ENCODE data around the gene FOXR1. TPM values are rescaled to one million over a fixed set of nuclear protein-coding genes. Genes with fewer than 3 reads are reported as not detected.
"Not testable (repeated sequence)": the region's sequence is repeated elsewhere in the genome, so short reads cannot be mapped to it uniquely, and the experiment has no call there.

Gene FOXR1
- total RNA-seq, 2 donors from 2014 or later = not detected

DNA sequence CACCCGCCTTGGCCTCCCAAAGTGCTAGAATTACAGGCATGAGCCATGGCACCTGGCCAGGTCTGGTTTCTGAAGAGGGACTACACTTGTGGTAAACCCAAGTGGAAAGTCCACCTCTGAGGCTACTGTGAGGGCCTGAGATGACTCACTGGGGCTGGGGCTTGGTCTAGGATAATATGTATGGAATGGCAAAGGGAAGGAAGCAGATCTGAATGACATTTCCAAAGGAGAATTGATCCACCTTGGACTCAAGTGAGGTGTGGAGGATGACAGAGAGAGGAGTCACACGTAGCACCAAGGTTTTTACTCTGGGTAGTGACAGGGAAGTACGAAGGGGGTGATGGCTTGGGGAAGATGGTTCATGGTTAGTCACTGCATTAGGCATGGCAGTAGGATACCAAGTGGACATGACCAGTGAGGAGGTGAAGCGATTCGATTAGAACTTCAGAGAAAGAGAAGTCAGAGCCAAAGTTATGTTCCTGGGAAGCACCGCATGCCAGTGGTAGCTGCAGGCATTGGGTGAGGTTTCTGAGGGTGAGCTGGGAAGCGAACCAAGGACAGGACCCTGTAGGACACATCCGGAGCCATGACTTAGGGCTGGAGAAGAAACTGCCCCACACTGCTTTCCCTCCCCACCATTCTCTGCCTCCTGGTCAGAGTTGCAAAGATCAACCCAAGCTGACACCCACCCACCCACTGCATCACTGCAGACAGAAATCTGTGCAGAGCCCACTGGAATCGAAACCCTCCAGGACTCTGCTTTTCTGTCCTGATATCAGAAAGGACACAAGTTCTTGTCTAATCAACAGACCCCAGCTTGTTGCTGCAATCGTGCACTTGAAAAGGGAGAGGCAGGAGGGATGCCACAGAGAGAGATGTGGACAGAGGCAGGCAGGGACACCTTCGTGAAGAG lies 32.8 kb upstream of the FOXR1 start:
- intact Hi-C loops (cut with DNase I) = loop anchor here in 1 of 2 donors (10.0 kb wide), 1 partner anchor 244 kb away; no protein-coding TSS in a partner anchor
- DNase-seq (ENCODE audit: low spot score) = no peak

- intact Hi-C loops (cut with DNase I) = loop anchor here in 1 of 2 donors (10.0 kb wide), 1 partner anchor 245 kb away; no protein-coding TSS in a partner anchor
Observed at GRCh38 chr11:118939404-118939915, 32.1 kb upstream of the FOXR1 start.

DNA sequence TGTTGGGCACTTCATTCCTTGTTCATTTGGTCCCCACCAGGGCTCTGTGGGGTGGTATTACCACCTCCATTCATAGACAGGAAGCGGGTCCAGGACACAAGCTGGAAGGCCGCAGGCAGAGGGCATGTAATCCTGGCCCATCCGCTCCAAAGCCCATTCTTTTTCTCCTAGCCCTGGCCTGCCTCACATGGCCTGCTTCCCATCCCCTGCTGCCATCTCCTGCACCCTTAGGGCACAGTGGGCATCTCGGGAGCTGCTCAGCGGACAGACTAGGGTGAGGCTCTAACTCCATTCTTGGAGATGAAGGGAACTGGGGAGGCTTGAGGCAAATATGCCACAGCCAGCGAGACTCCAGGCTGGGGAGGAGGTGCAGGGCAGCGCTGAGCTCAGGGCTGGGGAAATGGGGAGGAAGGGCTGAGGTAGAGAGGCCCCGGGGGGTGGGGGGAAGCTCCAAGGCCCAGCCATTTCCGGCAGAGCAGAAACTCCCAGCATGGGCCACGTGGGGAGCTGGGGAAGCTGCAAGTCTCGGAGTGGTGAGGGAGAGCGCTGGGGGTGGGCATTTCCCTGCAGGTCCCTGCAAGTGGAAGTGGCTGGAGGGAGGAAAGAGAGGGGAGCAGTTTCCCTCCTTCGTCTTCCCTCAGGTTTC lies 31.5 kb upstream of the FOXR1 start:
- no peak for DNase-seq (ENCODE audit: low spot score)
- intact Hi-C loops (cut with DNase I) = loop anchor here in 1 of 2 donors (10.0 kb wide), 1 partner anchor 245 kb away; no protein-coding TSS in a partner anchor

More at GRCh38 chr11:118939404-118939915, 32.1 kb upstream of the FOXR1 start:
- no peak for DNase-seq (ENCODE audit: low spot score)

GRCh38 chr11:118947091-118947490 lies 24.5 kb upstream of the FOXR1 start:
- intact Hi-C loops (cut with DNase I) = no loop called here
- DNase-seq (ENCODE audit: low spot score) = no peak

- intact Hi-C loops (cut with DNase I) = no loop called here
- no peak for DNase-seq (ENCODE audit: low spot score)
Observed at GRCh38 chr11:118948000-118948399, 23.6 kb upstream of the FOXR1 start.

GRCh38 chr11:118953265-118953664 lies 18.3 kb upstream of the FOXR1 start:
- DNase-seq (ENCODE audit: low spot score) = peak; percentile 10
- intact Hi-C loops (cut with DNase I) = loop anchor here in 1 of 2 donors (10.0 kb wide), 1 partner anchor 268 kb away; no protein-coding TSS in a partner anchor

DNA sequence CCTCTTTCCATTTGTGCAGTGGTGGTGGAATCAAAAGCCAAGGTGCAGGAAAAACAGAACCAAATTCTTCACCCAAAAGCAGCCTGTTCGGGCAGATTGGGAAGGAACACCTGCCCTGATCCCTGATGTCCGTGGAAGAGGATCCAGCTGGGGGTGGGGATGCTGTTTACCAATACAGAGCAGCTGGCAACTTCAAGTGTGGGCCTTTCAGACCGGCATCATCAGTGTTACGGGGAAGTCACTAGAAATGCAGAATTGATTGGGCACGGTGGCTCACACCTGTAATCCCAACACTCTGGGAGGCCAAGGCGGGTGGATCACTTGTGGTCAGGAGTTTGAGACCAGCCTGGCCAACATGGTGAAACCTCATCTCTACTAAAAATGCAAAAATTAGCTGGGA lies 17.6 kb upstream of the FOXR1 start:
- intact Hi-C loops (cut with DNase I) = loop anchor here in 1 of 2 donors (10.0 kb wide), 1 partner anchor 269 kb away; no protein-coding TSS in a partner anchor
- peak; percentile 16 for DNase-seq (ENCODE audit: low spot score)

DNA sequence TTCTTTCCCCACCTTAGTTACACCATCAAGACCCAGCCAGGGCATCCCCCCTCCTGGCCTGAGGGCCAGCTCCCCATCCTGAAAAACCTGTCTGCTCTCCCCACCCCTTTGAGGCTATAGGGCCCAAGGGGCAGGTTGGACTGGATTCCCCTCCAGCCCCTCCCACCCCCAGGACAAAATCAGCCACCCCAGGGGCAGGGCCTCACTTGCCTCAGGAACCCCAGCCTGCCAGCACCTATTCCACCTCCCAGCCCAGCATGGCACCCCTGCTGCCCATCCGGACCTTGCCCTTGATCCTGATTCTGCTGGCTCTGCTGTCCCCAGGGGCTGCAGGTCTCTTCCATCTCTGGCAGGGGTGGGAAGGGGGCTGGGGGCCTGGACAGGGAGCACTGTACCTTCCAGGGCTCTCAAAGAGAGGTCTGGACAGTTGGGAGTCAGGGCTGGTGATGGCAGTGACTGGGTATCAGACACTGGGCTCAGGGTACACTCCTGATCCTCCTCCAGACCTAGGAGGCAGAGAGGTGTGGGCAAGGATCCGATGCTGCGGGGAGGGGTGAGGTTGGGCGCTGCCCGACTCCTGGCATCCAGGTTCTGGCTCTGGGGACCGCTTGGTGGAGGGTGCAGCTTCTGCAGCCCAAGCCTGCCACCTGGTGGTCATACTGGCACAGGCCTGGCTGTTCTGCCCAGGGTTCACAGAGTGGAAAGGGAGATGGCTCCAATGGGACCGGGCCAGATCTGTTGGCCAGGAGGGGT lies 15.3 kb upstream of the FOXR1 start, which contains the start of gene UPK2:
Gene UPK2 (plus strand): TSS at position 205 of the 753 bp plus-strand sequence. CDS start 53 bp downstream, at position 258.
- intact Hi-C loops (cut with DNase I) = loop anchor here (2.0 to 10.0 kb wide), 2 partner anchors 267 to 271 kb away; no protein-coding TSS in a partner anchor
- DNase-seq (ENCODE audit: low spot score) = peak; percentile 96

- intact Hi-C loops (cut with DNase I) = loop anchor here (2.0 to 10.0 kb wide), 2 partner anchors 268 to 272 kb away; no protein-coding TSS in a partner anchor
- DNase-seq (ENCODE audit: low spot score) = peak; percentile 64
Observed at GRCh38 chr11:118956847-118957469, 14.6 kb upstream of the FOXR1 start.

GRCh38 chr11:118957549-118957948 lies 14.0 kb upstream of the FOXR1 start:
- DNase-seq (ENCODE audit: low spot score) = no peak

DNA sequence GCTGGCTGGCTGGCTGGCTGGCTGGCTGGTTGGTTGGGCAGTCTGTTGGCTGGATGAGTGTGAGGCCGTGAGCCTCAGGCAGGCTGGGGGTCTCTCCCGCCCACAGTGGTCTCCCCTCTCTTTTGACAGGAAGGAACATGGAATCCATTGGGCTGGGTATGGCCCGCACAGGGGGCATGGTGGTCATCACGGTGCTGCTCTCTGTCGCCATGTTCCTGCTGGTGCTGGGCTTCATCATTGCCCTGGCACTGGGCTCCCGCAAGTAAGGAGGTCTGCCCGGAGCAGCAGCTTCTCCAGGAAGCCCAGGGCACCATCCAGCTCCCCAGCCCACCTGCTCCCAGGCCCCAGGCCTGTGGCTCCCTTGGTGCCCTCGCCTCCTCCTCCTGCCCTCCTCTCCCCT lies 13.6 kb upstream of the FOXR1 start:
- intact Hi-C loops (cut with DNase I) = loop anchor here (2.0 to 10.0 kb wide), 2 partner anchors 269 to 273 kb away; no protein-coding TSS in a partner anchor
- DNase-seq (ENCODE audit: low spot score) = no peak

More at GRCh38 chr11:118957549-118957948, 14.0 kb upstream of the FOXR1 start:
- intact Hi-C loops (cut with DNase I) = loop anchor here (2.0 to 10.0 kb wide), 2 partner anchors 269 to 273 kb away; no protein-coding TSS in a partner anchor

DNA sequence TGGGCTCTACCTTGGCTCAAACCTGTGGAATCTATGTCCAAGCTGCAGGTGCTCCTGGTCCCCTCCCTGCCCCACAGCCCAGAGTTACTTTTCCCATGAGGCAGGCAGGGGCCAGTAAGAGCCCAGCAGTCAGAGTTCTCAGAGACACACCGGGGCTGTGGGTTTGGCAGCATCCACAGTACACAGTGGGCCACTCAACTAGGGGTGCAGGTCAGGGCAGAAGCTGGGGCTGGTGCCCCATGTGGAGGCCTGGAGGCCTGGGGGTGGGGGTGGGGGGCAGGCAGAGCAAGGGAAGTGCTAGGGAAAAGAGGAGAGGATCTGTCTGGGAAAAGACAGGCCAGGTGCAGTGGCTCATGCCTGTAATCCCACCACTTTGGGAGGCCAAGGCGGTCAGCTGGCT lies 13.0 kb upstream of the FOXR1 start:
- no peak for DNase-seq (ENCODE audit: low spot score)
- intact Hi-C loops (cut with DNase I) = loop anchor here in 1 of 2 donors (10.0 kb wide), 1 partner anchor 274 kb away; no protein-coding TSS in a partner anchor

- intact Hi-C loops (cut with DNase I) = no loop called here
Observed at GRCh38 chr11:118961189-118961588, 10.4 kb upstream of the FOXR1 start.

GRCh38 chr11:118961591-118961990 lies 10.0 kb upstream of the FOXR1 start:
- no peak for DNase-seq (ENCODE audit: low spot score)
- intact Hi-C loops (cut with DNase I) = no loop called here

More at GRCh38 chr11:118961189-118961588, 10.4 kb upstream of the FOXR1 start:
- DNase-seq (ENCODE audit: low spot score) = no peak

- intact Hi-C loops (cut with DNase I); DNase-seq (ENCODE audit: low spot score): not testable (repeated sequence)
Observed at GRCh38 chr11:118969508-118969907, 2.1 kb upstream of the FOXR1 start.

DNA sequence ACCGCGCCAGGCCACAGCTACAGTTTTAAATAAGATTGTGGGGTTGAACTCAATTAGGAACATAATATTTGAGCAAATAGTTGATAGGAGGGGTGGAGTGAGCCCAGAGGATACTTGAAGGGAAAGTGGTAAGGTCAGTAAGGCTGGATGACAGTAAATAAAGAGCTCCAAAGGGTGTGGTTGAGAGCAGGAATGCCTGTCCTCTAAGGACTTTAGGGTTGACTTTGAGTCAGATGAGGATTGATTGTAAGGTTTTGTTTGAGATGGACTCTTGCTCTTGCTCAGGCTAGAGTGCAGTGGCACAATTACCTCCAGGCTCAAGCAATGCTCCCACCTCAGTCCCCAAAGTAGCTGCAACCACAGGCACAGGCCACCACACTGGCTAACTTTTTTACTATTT lies 2.4 kb downstream of the FOXR1 start:
- intact Hi-C loops (cut with DNase I) = no loop called here
- no peak for DNase-seq (ENCODE audit: low spot score)

- intact Hi-C loops (cut with DNase I) = no loop called here
- DNase-seq (ENCODE audit: low spot score) = no peak
Observed at GRCh38 chr11:118975771-118976709, 4.5 kb downstream of the FOXR1 start.

Measured in posterior vena cava (tissue), 2 donors.